GM10248 (cell line): ENCODE measurements around the gene LPIN2.

ENCODE experiments used
- CTCF ChIA-PET: fragments of 300-600 bp; sonication (Branson Sonifier 250); formaldehyde crosslinking; extraction: SDS; loops from one replicate; lab custom pipeline; 2021; ENCODE audit warnings: antibody characterized with exemption; lab: Yijun Ruan, JAX
- POLR2A ChIA-PET: fragments of 350-650 bp; sonication (Branson Sonifier 250); formaldehyde crosslinking; extraction: SDS; loops from one replicate; lab custom pipeline; 2020; ENCODE audit warnings: antibody characterized with exemption; lab: Yijun Ruan, JAX
- DNase-seq: peaks from one replicate; pipeline ENCODE4 v3.0.0; 2012; ENCODE audit errors: extremely low spot score
- CTCF ChIP-seq: IDR thresholded peaks from 2 replicates; pipeline ENCODE4 v1.5.1; 2012; ENCODE audit warnings: mild to moderate bottlenecking, low read depth; ENCODE audit errors: extremely low read depth, missing control alignments, control extremely low read depth

LPIN2 gene

GRCh38 chr18:2969695-2970094 lies 43.2 kb downstream of the LPIN2 start:
- ChIA-PET POLR2A (no interaction called here), CTCF (interaction anchor here (0.9 to 5.2 kb wide), 9 partner anchors 9 to 277 kb away, joined by 3 to 40 read pairs (median 6); no protein-coding TSS in a partner anchor)
- no peak for DNase-seq
- no peak for TF ChIP-seq CTCF

GRCh38 chr18:2968606-2969005 lies 44.3 kb downstream of the LPIN2 start:
- DNase-seq: no peak
- POLR2A ChIA-PET: no interaction called here
- CTCF ChIA-PET: interaction anchor here (0.7 to 5.2 kb wide), 10 partner anchors 8 to 278 kb away, joined by 3 to 40 read pairs (median 4); no protein-coding TSS in a partner anchor
- no peak for TF ChIP-seq CTCF

- TF ChIP-seq CTCF: no peak
- POLR2A ChIA-PET: no interaction called here
- CTCF ChIA-PET: interaction anchor here (1.0 to 5.2 kb wide), 6 partner anchors 9 to 278 kb away, joined by 3 to 40 read pairs (median 4); no protein-coding TSS in a partner anchor
- DNase-seq: no peak
Measured at GRCh38 chr18:2967820-2968219, 45.1 kb downstream of the LPIN2 start.

GRCh38 chr18:2967357-2967756 lies 45.6 kb downstream of the LPIN2 start:
- CTCF ChIA-PET: interaction anchor here (1.0 to 5.2 kb wide), 6 partner anchors 8 to 278 kb away, joined by 3 to 40 read pairs (median 4); no protein-coding TSS in a partner anchor
- DNase-seq: no peak
- no peak for TF ChIP-seq CTCF
- POLR2A ChIA-PET: no interaction called here

- no peak for DNase-seq
- TF ChIP-seq CTCF: no peak
- POLR2A ChIA-PET: no interaction called here
- CTCF ChIA-PET: interaction anchor here (1.4 to 5.2 kb wide), 2 partner anchors 18 to 19 kb away, joined by 3 to 40 read pairs; no protein-coding TSS in a partner anchor
Measured at GRCh38 chr18:2966560-2966959, 46.4 kb downstream of the LPIN2 start.

GRCh38 chr18:2965797-2966196 lies 47.1 kb downstream of the LPIN2 start:
- ChIA-PET POLR2A (no interaction called here), CTCF (interaction anchor here (1.3 kb wide), 1 partner anchor 21 kb away, joined by 5 read pairs; no protein-coding TSS in a partner anchor)
- DNase-seq: no peak
- no peak for TF ChIP-seq CTCF
